DOHH2 (cell line): ENCODE results near the gene MAN1C1.

ENCODE experiments used
- H3F3A ChIP-seq: fragments of 200-600 bp; sonication (generic), shearing (Covaris generic); 2 replicates; pipeline ENCODE4 v1.6.0; 2016; ENCODE audit warnings: antibody characterized with exemption, mild to moderate bottlenecking; ENCODE audit not compliant: control insufficient read depth, insufficient read depth
- H3K27ac ChIP-seq: fragments of 200-600 bp; sonication (generic); 2 replicates; pipeline ENCODE4 v1.5.1; 2014; ENCODE audit warnings: low read depth, mild to moderate bottlenecking, low read length, moderate library complexity
- H3K27me3 ChIP-seq: fragments of 200-600 bp; sonication (generic); 2 replicates; pipeline ENCODE4 v1.6.1; 2014; ENCODE audit warnings: mild to moderate bottlenecking, low read length, mixed read lengths; ENCODE audit not compliant: control insufficient read depth
- H3K36me3 ChIP-seq: fragments of 200-600 bp; sonication (generic); 2 replicates; pipeline ENCODE4 v1.6.1; 2014; ENCODE audit warnings: mild to moderate bottlenecking, low read length, moderate library complexity, mixed read lengths; ENCODE audit not compliant: control insufficient read depth
- H3K4me1 ChIP-seq: fragments of 200-600 bp; sonication (generic); 2 replicates; pipeline ENCODE4 v1.6.1; 2014; ENCODE audit warnings: mild to moderate bottlenecking, low read length, mixed read lengths; ENCODE audit not compliant: control insufficient read depth
- H3K4me2 ChIP-seq: fragments of 200-600 bp; sonication (generic); 2 replicates; pipeline ENCODE4 v1.6.0; 2014; ENCODE audit warnings: mild to moderate bottlenecking, low read length, moderate library complexity
- H3K4me3 ChIP-seq: fragments of 200-600 bp; sonication (generic); 2 replicates; pipeline ENCODE4 v1.5.1; 2014; ENCODE audit warnings: mild to moderate bottlenecking, low read length, mixed read lengths
- H3K79me2 ChIP-seq: fragments of 200-600 bp; sonication (generic); 2 replicates; pipeline ENCODE4 v1.6.1; 2014; ENCODE audit warnings: mild to moderate bottlenecking, low read length, mixed read lengths; ENCODE audit not compliant: control insufficient read depth
- H3K9me2 ChIP-seq: fragments of 200-600 bp; sonication (generic); replicated peaks from 2 replicates; pipeline ENCODE4 v1.6.1; 2014; ENCODE audit warnings: mild to moderate bottlenecking, low read length, mixed read lengths; ENCODE audit not compliant: control insufficient read depth
- H3K9me3 ChIP-seq: fragments of 200-600 bp; sonication (generic); 2 replicates; pipeline ENCODE4 v1.6.1; 2014; ENCODE audit warnings: antibody characterized with exemption, low read length, mixed read lengths; ENCODE audit not compliant: control insufficient read depth, insufficient read depth
- H4K20me1 ChIP-seq: fragments of 200-600 bp; sonication (generic); 2 replicates; pipeline ENCODE4 v1.6.0; 2014; ENCODE audit warnings: low read depth, mild to moderate bottlenecking, antibody characterized with exemption, low read length, moderate library complexity; ENCODE audit not compliant: control insufficient read depth, insufficient read depth
- EZH2phosphoT487 ChIP-seq: fragments of 200-600 bp; sonication (generic); IDR thresholded peaks from 2 replicates; pipeline ENCODE4 v1.6.1; 2017; ENCODE audit warnings: borderline replicate concordance, mild to moderate bottlenecking, antibody characterized with exemption, low read length, moderate library complexity, mixed read lengths
- TF ChIP-seq, protein P1 (sequence below): fragments of 200-600 bp; sonication (generic); IDR thresholded peaks from one replicate; pipeline ENCODE4 v1.5.1; 2014; ENCODE audit warnings: antibody characterized with exemption, mild to moderate bottlenecking, low read depth, low read length; ENCODE audit not compliant: poor library complexity, severe bottlenecking

The MAN1C1 gene

DNA sequence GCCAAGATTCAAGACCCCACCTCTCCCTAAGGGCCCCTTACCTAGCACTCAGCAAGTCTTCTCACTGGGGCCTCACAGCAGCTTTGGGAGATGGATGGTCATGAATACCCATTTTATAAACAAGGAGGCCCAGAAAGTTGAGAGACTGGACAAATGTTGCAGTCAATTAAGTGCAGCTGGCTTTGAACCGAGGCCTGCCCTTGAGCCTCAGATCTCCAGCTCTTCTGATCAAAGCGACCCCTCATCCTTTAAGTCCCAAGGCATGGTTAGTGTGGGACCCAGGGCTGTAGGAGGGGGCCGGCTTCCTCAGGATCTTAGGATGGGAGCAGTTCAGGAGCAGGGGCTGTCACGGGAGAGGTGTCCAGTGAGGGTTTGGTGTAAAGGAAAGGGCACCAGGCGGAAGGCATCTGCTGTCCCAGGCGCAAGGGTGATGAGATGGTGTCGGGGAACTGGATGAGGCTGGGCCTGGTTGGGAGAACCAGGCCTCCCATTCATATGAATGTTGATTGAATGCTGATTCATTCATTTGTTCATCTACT, 198.0 kb downstream of the MAN1C1 start:
- no peak overlapping the region for H3K4me2 ChIP-seq
- no peaks in the 10 kb centered on the region for H3K79me2 ChIP-seq
- H3K36me3 ChIP-seq = no peaks in the 10 kb centered on the region
- no peaks in the 10 kb centered on the region for H3F3A ChIP-seq
- H3K9me2 ChIP-seq = no peaks in the 10 kb centered on the region
- H3K27ac ChIP-seq = no peak overlapping the region
- H3K27me3 ChIP-seq = no peaks in the 10 kb centered on the region
- no peak overlapping the region for H3K4me3 ChIP-seq
- TF ChIP-seq, protein P1, sequence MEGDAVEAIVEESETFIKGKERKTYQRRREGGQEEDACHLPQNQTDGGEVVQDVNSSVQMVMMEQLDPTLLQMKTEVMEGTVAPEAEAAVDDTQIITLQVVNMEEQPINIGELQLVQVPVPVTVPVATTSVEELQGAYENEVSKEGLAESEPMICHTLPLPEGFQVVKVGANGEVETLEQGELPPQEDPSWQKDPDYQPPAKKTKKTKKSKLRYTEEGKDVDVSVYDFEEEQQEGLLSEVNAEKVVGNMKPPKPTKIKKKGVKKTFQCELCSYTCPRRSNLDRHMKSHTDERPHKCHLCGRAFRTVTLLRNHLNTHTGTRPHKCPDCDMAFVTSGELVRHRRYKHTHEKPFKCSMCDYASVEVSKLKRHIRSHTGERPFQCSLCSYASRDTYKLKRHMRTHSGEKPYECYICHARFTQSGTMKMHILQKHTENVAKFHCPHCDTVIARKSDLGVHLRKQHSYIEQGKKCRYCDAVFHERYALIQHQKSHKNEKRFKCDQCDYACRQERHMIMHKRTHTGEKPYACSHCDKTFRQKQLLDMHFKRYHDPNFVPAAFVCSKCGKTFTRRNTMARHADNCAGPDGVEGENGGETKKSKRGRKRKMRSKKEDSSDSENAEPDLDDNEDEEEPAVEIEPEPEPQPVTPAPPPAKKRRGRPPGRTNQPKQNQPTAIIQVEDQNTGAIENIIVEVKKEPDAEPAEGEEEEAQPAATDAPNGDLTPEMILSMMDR = no peak
- no peak for TF ChIP-seq EZH2phosphoT487
- no peaks in the 10 kb centered on the region for H3K9me3 ChIP-seq
- H4K20me1 ChIP-seq = no peaks in the 10 kb centered on the region
- H3K4me1 ChIP-seq = peaks cover 30% of the 10 kb centered on the region

DNA sequence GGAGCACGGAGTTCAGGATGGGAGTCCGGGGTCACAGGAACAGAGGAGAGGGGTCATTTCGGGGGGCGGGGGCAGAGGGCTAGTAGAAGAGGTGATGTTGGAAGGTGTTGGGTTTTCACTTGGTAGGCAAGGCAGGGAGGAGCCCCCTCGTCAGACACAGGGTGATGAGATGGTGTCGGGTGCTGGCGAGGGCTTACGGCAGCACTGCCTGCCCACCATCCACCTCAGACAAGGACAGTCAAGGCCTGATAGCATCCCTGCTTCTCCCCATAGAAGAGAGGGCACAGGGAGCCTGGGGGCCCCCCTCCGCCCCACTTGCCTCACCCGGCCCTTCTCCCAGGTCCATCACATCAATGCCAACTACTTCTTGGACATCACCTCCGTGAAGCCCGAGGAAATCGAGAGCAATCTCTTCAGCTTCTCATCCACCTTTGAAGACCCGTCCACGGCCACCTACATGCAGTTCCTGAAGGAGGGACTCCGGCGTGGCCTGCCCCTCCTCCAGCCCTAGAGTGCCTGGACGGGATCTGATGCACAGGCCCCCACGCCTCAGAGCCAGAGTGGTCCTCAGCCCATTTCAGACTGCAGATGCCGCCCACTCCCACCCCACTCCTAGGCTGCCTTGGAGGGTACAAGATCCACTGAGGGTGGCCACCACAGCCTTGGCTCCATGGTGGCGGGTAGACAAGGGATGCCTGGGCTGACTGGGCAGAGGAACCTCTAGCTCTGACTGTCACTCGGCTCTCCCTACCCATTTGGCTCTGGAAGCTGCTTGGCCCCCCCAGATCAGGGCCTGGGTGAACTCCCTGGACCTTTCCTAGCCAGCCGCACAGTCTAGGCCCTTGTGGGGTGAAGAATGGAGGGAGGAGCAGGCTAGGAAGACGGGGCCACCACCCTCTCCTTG, 198.9 kb downstream of the MAN1C1 start:
- Histone ChIP-seq H3K27me3 (no peaks in the 10 kb centered on the region), H3K79me2 (peaks cover 3% of the 10 kb centered on the region), H3K4me3 (no peak overlapping the region), H3K4me1 (peaks cover 21% of the 10 kb centered on the region), H4K20me1 (no peaks in the 10 kb centered on the region), H3K9me2 (no peaks in the 10 kb centered on the region), H3K36me3 (no peaks in the 10 kb centered on the region; the same call in 1 of the 2 replicates), H3F3A (no peaks in the 10 kb centered on the region; the same call in 1 of the 2 replicates), H3K4me2 (no peak overlapping the region), H3K27ac (no peak overlapping the region), H3K9me3 (no peaks in the 10 kb centered on the region)
- no peak for TF ChIP-seq EZH2phosphoT487
- TF ChIP-seq, protein P1 = no peak

DNA sequence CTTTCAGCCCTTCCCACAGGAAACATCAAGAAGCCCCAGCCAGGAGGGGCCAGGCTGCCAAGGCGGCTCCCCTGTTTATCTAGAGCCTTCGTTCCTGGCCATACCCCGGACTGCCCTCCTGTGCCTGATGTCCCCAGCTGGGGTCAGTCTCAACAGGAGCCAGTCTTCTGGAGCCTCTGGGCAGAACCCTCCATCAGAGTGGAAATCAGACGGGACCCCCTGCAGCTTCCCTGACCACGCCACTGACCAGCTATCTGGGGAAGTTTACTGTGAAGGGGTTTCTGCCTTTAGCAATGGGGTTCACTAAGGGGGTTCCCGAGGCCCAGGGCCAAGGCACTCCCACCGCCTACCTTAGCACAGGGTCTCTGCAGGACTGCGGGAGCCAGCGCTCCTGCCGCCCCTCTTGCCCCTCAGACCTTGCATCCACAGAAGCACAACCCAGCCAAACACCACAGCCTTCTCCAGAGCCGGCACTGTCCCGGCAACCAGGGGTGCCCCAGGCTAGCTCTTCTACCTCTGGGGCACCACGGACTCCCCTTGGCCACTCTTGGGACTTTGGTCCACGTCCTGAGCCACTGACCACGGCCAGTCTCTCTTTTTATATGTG, 199.6 kb downstream of the MAN1C1 start:
- Histone ChIP-seq H4K20me1 (no peaks in the 10 kb centered on the region), H3K27me3 (no peaks in the 10 kb centered on the region), H3K9me3 (no peaks in the 10 kb centered on the region), H3K9me2 (no peaks in the 10 kb centered on the region), H3K4me1 (peaks cover 19% of the 10 kb centered on the region), H3K79me2 (peaks cover 11% of the 10 kb centered on the region), H3K27ac (no peak overlapping the region), H3K36me3 (no peaks in the 10 kb centered on the region; the same call in 1 of the 2 replicates), H3F3A (no peaks in the 10 kb centered on the region; the same call in 1 of the 2 replicates), H3K4me3 (no peak overlapping the region), H3K4me2 (no peak overlapping the region)
- TF ChIP-seq EZH2phosphoT487 = no peak
- TF ChIP-seq, protein P1 = no peak
